ENCODE measurements around the gene BCL2. TPM values are rescaled to one million over a fixed set of nuclear protein-coding genes. Genes with fewer than 3 reads are reported as not detected.

Gene BCL2
- total RNA-seq, 1 experiment from 2014 or later: 2.6 TPM

DNA sequence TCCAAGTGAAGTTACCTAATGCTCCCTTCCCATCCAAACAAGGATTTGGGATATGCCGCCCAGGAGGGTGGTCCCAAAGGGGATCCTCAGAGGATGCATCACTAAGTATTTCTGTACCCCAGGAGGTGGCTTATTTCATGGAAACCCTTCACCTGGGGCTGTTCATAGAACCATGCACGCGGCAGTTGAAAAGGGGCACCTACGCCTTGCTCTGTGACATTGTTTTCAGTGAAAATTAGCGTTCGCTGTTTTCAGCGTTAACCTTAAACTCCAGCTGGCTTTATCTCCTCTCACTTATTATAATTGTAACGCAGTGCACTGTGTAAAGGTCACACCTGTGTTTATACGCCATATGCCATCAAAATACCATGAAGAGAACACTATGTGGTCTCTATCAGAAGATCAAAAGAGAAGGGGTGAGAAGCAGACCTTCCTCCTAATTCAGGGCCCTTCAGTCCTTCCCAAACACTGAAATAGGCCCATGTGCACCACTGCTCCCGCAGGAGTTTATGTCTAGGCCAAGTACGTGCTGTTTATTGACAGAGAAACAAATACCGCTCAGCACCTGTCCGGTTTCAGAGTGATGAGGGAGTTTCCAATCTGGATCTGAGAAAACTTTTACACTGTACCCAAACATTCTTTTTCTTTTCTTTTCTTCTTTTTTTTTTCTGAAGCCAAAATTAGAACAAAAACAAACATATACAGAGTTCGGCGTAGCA is 162.1 kb downstream of the BCL2 start:
- H3K36me3 Mint-ChIP-seq: no peaks in the 10 kb centered on the region
- no peaks in the 10 kb centered on the region for H3K27me3 Mint-ChIP-seq (ENCODE audit: low read depth)
- H3K4me1 Mint-ChIP-seq: peaks cover 23% of the 10 kb centered on the region
- DNase-seq (ENCODE audit: low spot score): no peak
- TF ChIP-seq NR2C2 (CRISPR knock-in tag; IDR thresholded peaks at IDR 0.05) (no peak), CREB1 (CRISPR knock-in tag; IDR thresholded peaks at IDR 0.05) (no peak), TEAD4 (CRISPR knock-in tag; IDR thresholded peaks at IDR 0.05) (no peak), NR3C1 (CRISPR knock-in tag; conservative IDR thresholded peaks at IDR 0.05; ENCODE audit: low read depth) (no peak), KAT7 (CRISPR knock-in tag; IDR thresholded peaks at IDR 0.05; ENCODE audit: borderline replicate concordance) (no peak), ZNF317 (CRISPR knock-in tag; IDR thresholded peaks at IDR 0.05; ENCODE audit: borderline replicate concordance, low read depth) (no peak), ZNF121 (CRISPR knock-in tag; IDR thresholded peaks at IDR 0.05) (no peak), ZNF671 (CRISPR knock-in tag; IDR thresholded peaks at IDR 0.05) (no peak), ATF1 (CRISPR knock-in tag; IDR thresholded peaks at IDR 0.05) (no peak), HMGA2 (CRISPR knock-in tag; IDR thresholded peaks at IDR 0.05) (no peak), NFE2L1 (CRISPR knock-in tag; IDR thresholded peaks at IDR 0.05) (no peak), NFATC4 (CRISPR knock-in tag; IDR thresholded peaks at IDR 0.05) (no peak), EMX1 (CRISPR knock-in tag; IDR thresholded peaks at IDR 0.05) (no peak), NFYB (CRISPR knock-in tag; conservative IDR thresholded peaks at IDR 0.05; ENCODE audit: low read depth) (no peak)
- TF ChIP-seq, protein P1, sequence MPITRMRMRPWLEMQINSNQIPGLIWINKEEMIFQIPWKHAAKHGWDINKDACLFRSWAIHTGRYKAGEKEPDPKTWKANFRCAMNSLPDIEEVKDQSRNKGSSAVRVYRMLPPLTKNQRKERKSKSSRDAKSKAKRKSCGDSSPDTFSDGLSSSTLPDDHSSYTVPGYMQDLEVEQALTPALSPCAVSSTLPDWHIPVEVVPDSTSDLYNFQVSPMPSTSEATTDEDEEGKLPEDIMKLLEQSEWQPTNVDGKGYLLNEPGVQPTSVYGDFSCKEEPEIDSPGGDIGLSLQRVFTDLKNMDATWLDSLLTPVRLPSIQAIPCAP (CRISPR knock-in tag; IDR thresholded peaks at IDR 0.05): no peak
- TF ChIP-seq, protein P2, sequence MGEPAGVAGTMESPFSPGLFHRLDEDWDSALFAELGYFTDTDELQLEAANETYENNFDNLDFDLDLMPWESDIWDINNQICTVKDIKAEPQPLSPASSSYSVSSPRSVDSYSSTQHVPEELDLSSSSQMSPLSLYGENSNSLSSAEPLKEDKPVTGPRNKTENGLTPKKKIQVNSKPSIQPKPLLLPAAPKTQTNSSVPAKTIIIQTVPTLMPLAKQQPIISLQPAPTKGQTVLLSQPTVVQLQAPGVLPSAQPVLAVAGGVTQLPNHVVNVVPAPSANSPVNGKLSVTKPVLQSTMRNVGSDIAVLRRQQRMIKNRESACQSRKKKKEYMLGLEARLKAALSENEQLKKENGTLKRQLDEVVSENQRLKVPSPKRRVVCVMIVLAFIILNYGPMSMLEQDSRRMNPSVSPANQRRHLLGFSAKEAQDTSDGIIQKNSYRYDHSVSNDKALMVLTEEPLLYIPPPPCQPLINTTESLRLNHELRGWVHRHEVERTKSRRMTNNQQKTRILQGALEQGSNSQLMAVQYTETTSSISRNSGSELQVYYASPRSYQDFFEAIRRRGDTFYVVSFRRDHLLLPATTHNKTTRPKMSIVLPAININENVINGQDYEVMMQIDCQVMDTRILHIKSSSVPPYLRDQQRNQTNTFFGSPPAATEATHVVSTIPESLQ (CRISPR knock-in tag; IDR thresholded peaks at IDR 0.05): no peak
- TF ChIP-seq, protein P3, sequence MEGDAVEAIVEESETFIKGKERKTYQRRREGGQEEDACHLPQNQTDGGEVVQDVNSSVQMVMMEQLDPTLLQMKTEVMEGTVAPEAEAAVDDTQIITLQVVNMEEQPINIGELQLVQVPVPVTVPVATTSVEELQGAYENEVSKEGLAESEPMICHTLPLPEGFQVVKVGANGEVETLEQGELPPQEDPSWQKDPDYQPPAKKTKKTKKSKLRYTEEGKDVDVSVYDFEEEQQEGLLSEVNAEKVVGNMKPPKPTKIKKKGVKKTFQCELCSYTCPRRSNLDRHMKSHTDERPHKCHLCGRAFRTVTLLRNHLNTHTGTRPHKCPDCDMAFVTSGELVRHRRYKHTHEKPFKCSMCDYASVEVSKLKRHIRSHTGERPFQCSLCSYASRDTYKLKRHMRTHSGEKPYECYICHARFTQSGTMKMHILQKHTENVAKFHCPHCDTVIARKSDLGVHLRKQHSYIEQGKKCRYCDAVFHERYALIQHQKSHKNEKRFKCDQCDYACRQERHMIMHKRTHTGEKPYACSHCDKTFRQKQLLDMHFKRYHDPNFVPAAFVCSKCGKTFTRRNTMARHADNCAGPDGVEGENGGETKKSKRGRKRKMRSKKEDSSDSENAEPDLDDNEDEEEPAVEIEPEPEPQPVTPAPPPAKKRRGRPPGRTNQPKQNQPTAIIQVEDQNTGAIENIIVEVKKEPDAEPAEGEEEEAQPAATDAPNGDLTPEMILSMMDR (IDR thresholded peaks at IDR 0.05): no peak
- H3K9me3 Mint-ChIP-seq: no peaks in the 10 kb centered on the region
- ATAC-seq: no peak
- ChIA-PET CTCF (no interaction called here), POLR2A (no interaction called here)
- no peak overlapping the region for H3K27ac Mint-ChIP-seq
- no peak overlapping the region for H3K4me3 Mint-ChIP-seq

DNA sequence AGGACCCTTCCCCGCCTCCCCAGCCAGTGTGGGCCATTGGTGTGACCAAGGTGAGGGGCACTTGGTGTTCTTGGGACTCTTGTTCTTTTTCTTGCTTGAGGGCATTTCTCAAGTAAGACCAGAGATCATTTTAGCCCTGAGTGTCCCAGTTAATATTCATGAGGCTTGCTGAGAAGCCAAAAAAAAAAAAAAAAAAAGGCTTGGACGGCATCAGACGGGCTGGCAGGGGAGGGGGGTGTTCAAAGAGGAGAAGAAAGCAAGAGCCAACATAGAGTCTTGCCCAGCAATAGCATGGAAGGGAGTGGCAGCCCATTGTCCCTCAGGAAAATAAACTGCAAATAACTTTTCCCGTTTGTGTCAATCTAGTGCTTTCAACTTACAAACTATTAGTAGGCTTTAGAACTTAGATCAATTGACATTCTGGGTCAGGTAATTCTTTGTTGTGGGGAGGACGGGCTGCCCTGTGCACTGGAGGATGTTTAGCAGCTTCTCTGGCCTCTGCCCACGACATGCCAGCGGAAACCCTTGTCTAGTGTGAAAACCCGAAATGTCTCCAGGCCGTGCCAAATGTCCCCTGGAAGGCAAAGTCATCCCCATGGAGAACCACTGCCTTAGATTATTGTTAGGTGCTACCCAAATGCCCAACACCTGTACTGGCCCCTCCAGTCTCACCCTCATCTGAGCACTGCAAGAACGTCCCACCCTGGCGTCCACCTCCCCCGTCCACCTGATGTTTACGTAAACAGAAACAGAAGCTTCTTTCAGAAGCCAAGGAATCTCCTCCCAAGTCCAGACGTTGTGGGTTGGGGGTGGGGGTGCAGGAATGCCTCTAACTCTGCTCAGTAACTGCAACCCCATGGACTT is 163.4 kb downstream of the BCL2 start:
- peaks cover 24% of the 10 kb centered on the region for H3K4me1 Mint-ChIP-seq
- no peaks in the 10 kb centered on the region for H3K27me3 Mint-ChIP-seq (ENCODE audit: low read depth)
- ATAC-seq (peak; percentile 8; the same call in 1 of the 2 replicates), DNase-seq (ENCODE audit: low spot score) (no peak)
- H3K27ac Mint-ChIP-seq: no peak overlapping the region
- H3K4me3 Mint-ChIP-seq: no peak overlapping the region
- POLR2A ChIA-PET: no interaction called here
- no peaks in the 10 kb centered on the region for H3K9me3 Mint-ChIP-seq
- CTCF ChIA-PET: interaction anchor here (0.5 to 1.3 kb wide), 2 partner anchors 17 to 24 kb away, joined by 3 read pairs; no protein-coding TSS in a partner anchor
- no peaks in the 10 kb centered on the region for H3K36me3 Mint-ChIP-seq
- TF ChIP-seq, protein P4, sequence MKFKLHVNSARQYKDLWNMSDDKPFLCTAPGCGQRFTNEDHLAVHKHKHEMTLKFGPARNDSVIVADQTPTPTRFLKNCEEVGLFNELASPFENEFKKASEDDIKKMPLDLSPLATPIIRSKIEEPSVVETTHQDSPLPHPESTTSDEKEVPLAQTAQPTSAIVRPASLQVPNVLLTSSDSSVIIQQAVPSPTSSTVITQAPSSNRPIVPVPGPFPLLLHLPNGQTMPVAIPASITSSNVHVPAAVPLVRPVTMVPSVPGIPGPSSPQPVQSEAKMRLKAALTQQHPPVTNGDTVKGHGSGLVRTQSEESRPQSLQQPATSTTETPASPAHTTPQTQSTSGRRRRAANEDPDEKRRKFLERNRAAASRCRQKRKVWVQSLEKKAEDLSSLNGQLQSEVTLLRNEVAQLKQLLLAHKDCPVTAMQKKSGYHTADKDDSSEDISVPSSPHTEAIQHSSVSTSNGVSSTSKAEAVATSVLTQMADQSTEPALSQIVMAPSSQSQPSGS (CRISPR knock-in tag; IDR thresholded peaks at IDR 0.05; ENCODE audit: borderline replicate concordance, low read depth): no peak
- no peak for TF ChIP-seq NFE2L1 (CRISPR knock-in tag; IDR thresholded peaks at IDR 0.05)
- TF ChIP-seq, protein P5, sequence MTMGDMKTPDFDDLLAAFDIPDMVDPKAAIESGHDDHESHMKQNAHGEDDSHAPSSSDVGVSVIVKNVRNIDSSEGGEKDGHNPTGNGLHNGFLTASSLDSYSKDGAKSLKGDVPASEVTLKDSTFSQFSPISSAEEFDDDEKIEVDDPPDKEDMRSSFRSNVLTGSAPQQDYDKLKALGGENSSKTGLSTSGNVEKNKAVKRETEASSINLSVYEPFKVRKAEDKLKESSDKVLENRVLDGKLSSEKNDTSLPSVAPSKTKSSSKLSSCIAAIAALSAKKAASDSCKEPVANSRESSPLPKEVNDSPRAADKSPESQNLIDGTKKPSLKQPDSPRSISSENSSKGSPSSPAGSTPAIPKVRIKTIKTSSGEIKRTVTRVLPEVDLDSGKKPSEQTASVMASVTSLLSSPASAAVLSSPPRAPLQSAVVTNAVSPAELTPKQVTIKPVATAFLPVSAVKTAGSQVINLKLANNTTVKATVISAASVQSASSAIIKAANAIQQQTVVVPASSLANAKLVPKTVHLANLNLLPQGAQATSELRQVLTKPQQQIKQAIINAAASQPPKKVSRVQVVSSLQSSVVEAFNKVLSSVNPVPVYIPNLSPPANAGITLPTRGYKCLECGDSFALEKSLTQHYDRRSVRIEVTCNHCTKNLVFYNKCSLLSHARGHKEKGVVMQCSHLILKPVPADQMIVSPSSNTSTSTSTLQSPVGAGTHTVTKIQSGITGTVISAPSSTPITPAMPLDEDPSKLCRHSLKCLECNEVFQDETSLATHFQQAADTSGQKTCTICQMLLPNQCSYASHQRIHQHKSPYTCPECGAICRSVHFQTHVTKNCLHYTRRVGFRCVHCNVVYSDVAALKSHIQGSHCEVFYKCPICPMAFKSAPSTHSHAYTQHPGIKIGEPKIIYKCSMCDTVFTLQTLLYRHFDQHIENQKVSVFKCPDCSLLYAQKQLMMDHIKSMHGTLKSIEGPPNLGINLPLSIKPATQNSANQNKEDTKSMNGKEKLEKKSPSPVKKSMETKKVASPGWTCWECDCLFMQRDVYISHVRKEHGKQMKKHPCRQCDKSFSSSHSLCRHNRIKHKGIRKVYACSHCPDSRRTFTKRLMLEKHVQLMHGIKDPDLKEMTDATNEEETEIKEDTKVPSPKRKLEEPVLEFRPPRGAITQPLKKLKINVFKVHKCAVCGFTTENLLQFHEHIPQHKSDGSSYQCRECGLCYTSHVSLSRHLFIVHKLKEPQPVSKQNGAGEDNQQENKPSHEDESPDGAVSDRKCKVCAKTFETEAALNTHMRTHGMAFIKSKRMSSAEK (CRISPR knock-in tag; IDR thresholded peaks at IDR 0.05; ENCODE audit: borderline replicate concordance): no peak
- no peak for TF ChIP-seq GTF2I (CRISPR knock-in tag; conservative IDR thresholded peaks at IDR 0.05)
- TF ChIP-seq, protein P6, sequence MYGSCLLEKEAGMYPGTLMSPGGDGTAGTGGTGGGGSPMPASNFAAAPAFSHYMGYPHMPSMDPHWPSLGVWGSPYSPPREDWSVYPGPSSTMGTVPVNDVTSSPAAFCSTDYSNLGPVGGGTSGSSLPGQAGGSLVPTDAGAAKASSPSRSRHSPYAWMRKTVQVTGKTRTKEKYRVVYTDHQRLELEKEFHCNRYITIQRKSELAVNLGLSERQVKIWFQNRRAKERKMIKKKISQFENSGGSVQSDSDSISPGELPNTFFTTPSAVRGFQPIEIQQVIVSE (CRISPR knock-in tag; IDR thresholded peaks at IDR 0.05; ENCODE audit: borderline replicate concordance): no peak
- TF ChIP-seq, protein P1 (CRISPR knock-in tag; IDR thresholded peaks at IDR 0.05): no peak
